Stomach (tissue), 4 donors: Measurements from ENCODE around the gene CYB561D1.

Experiments used
- POLR2AphosphoS5 ChIP-seq, 3 donors: sonication (generic); formaldehyde crosslinking; IDR thresholded peaks; one replicate each; pipeline ENCODE4 v1.6.1; 2016; ENCODE audit warnings: antibody characterized with exemption in 3 of 3
- TF ChIP-seq, protein P1 (sequence below), 7 experiments: fragments of 450-650 bp in 4 of 7; fragments of 200-600 bp in 3 of 7; sonication (generic) in 3 of 7; IDR thresholded peaks; one replicate each; pipeline ENCODE4 v1.5.1; 2016 to 2019; ENCODE audit warnings: antibody characterized with exemption in 7 of 7, control low read depth in 2 of 7, mild to moderate bottlenecking in 1 of 7

DNA sequence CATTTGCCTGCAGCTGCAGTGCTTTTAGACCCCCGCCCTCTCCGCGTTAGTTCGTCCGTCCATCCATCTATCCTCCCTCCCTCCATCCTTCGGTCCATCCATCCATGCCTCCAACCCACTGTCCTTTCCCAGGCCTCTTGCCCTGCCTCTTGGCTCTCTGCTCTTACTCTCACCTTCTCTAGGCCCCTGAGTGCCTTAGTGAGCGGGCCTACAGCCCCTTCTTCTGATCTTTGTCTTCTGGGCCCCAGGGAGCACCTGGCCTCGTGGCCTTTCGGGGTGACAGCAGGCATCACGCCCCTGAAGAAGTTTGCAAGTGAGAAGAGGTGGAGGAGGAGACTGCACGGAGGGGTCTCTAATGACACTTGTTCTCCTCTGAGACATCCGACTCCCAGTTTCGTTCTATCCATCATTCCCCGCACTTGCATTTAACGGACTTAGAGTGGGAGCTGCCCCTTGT is 9.3 kb upstream of the CYB561D1 start:
- TF ChIP-seq POLR2AphosphoS5 (IDR thresholded peaks at IDR 0.05), result no peak
- TF ChIP-seq, protein P1, sequence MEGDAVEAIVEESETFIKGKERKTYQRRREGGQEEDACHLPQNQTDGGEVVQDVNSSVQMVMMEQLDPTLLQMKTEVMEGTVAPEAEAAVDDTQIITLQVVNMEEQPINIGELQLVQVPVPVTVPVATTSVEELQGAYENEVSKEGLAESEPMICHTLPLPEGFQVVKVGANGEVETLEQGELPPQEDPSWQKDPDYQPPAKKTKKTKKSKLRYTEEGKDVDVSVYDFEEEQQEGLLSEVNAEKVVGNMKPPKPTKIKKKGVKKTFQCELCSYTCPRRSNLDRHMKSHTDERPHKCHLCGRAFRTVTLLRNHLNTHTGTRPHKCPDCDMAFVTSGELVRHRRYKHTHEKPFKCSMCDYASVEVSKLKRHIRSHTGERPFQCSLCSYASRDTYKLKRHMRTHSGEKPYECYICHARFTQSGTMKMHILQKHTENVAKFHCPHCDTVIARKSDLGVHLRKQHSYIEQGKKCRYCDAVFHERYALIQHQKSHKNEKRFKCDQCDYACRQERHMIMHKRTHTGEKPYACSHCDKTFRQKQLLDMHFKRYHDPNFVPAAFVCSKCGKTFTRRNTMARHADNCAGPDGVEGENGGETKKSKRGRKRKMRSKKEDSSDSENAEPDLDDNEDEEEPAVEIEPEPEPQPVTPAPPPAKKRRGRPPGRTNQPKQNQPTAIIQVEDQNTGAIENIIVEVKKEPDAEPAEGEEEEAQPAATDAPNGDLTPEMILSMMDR (IDR thresholded peaks at IDR 0.05), result no peak
